Natural killer cell treated with Interleukin-12 subunit alpha and Interleukin-12 subunit beta and Interleukin-15 and Interleukin-18, amount 100 ng/mL, for 72 hours (primary cell): Measurements from ENCODE around the gene SNX9. TPM values are rescaled to one million over a fixed set of nuclear protein-coding genes. Genes with fewer than 3 reads are reported as not detected.

ENCODE experiments used
- ATAC-seq, 2 donors: fragments of 150-1000 bp; cut with Tn5 transposase in 1 of 2; sonication (Bioruptor Pico), chemical (Tn5 transposase) in 1 of 2; 2 replicates each; pipeline ENCODE4 v1.10.0; 2021
- DNase-seq: peaks from one replicate; pipeline ENCODE4 v3.0.0; 2022; ENCODE audit warnings: low spot score
- H3K27ac Mint-ChIP-seq, 2 donors: 1 replicate in 1 of 2; 2 replicates in 1 of 2; pipeline ENCODE4 v1.8.0; 2022; ENCODE audit warnings: mixed read lengths in 2 of 2, mild to moderate bottlenecking in 1 of 2, moderate library complexity in 1 of 2
- H3K27me3 Mint-ChIP-seq, 2 donors: 1 replicate in 1 of 2; 2 replicates in 1 of 2; pipeline ENCODE4 v1.8.0; 2022; ENCODE audit warnings: mixed read lengths in 2 of 2
- H3K36me3 Mint-ChIP-seq: one replicate; pipeline ENCODE4 v1.8.0; 2022; ENCODE audit warnings: mixed read lengths
- H3K4me1 Mint-ChIP-seq, 2 donors: 1 replicate in 1 of 2; 2 replicates in 1 of 2; pipeline ENCODE4 v1.8.0; 2022; ENCODE audit warnings: low read depth in 2 of 2, mixed read lengths in 2 of 2, mild to moderate bottlenecking in 1 of 2
- H3K4me3 Mint-ChIP-seq: one replicate; pipeline ENCODE4 v1.8.0; 2022; ENCODE audit warnings: mixed read lengths
- H3K9me3 Mint-ChIP-seq: 2 replicates; pipeline ENCODE4 v1.8.0; 2022; ENCODE audit warnings: mixed read lengths
- total RNA-seq, 2 donors: library from RNA; stranded (reverse); gene quantifications; one replicate each; pipeline ENCODE4 v1.2.3, GENCODE V29; 2022

Gene SNX9
- total RNA-seq, 2 donors from 2014 or later, result 5.4 to 14.6 TPM

GRCh38 chr6:157862706-157863105 is 39.7 kb downstream of the SNX9 start:
- no peak overlapping the region for H3K27ac Mint-ChIP-seq

GRCh38 chr6:157864185-157864761 is 41.2 kb downstream of the SNX9 start:
- H3K36me3 Mint-ChIP-seq, result no peaks in the 10 kb centered on the region
- H3K27ac Mint-ChIP-seq, result no peak overlapping the region
- DNase-seq (no peak), ATAC-seq (no peak)
- H3K4me1 Mint-ChIP-seq, result peaks cover 4% of the 10 kb centered on the region in 2 donors
- H3K27me3 Mint-ChIP-seq, result peaks cover 26 to 28% of the 10 kb centered on the region in 2 donors
- no peaks in the 10 kb centered on the region for H3K9me3 Mint-ChIP-seq
- no peak overlapping the region for H3K4me3 Mint-ChIP-seq

More at GRCh38 chr6:157862706-157863105, 39.7 kb downstream of the SNX9 start:
- Mint-ChIP-seq H3K4me1 (peaks cover 4 to 9% of the 10 kb centered on the region in 2 donors), H3K9me3 (no peaks in the 10 kb centered on the region), H3K27me3 (peaks cover 29 to 35% of the 10 kb centered on the region in 2 donors), H3K36me3 (no peaks in the 10 kb centered on the region), H3K4me3 (no peak overlapping the region)
- DNase-seq (no peak), ATAC-seq (no peak)

- Mint-ChIP-seq H3K4me3 (no peak overlapping the region), H3K9me3 (no peaks in the 10 kb centered on the region), H3K36me3 (no peaks in the 10 kb centered on the region), H3K27ac (no peak overlapping the region), H3K27me3 (peaks cover 22 to 25% of the 10 kb centered on the region in 2 donors), H3K4me1 (peaks cover 3 to 4% of the 10 kb centered on the region in 2 donors)
- ATAC-seq, result no peak
- DNase-seq, result no peak
These were observed 42.2 kb downstream of the SNX9 start for GRCh38 chr6:157865249-157865648.

GRCh38 chr6:157867155-157867559 is 44.1 kb downstream of the SNX9 start:
- Mint-ChIP-seq H3K4me1 (no peaks in the 10 kb centered on the region), H3K27ac (no peak overlapping the region), H3K36me3 (no peaks in the 10 kb centered on the region), H3K4me3 (no peak overlapping the region), H3K9me3 (no peaks in the 10 kb centered on the region), H3K27me3 (peaks cover 17% of the 10 kb centered on the region in 2 donors)
- ATAC-seq (no peak), DNase-seq (no peak)

GRCh38 chr6:157867981-157868380 is 44.9 kb downstream of the SNX9 start:
- no peak overlapping the region for H3K4me3 Mint-ChIP-seq
- no peaks in the 10 kb centered on the region for H3K36me3 Mint-ChIP-seq
- H3K27ac Mint-ChIP-seq, result no peak overlapping the region
- no peak for DNase-seq
- H3K4me1 Mint-ChIP-seq, result no peaks in the 10 kb centered on the region
- ATAC-seq, result no peak
- no peaks in the 10 kb centered on the region for H3K9me3 Mint-ChIP-seq
- H3K27me3 Mint-ChIP-seq, result peaks cover 9 to 10% of the 10 kb centered on the region in 2 donors

- no peak for DNase-seq
- Mint-ChIP-seq H3K27me3 (peaks cover under 1 to 5% of the 10 kb centered on the region in 2 donors), H3K36me3 (no peaks in the 10 kb centered on the region), H3K27ac (no peak overlapping the region), H3K9me3 (no peaks in the 10 kb centered on the region), H3K4me3 (no peak overlapping the region), H3K4me1 (no peaks in the 10 kb centered on the region)
- ATAC-seq, result no peak
These were observed 45.8 kb downstream of the SNX9 start for GRCh38 chr6:157868835-157869234.

- no peak overlapping the region for H3K4me3 Mint-ChIP-seq
- no peak overlapping the region for H3K27ac Mint-ChIP-seq
- DNase-seq (no peak), ATAC-seq (no peak)
- no peaks in the 10 kb centered on the region for H3K4me1 Mint-ChIP-seq
- no peaks in the 10 kb centered on the region for H3K9me3 Mint-ChIP-seq
- H3K36me3 Mint-ChIP-seq, result peaks cover 5% of the 10 kb centered on the region
- peaks cover 5 to 6% of the 10 kb centered on the region in 2 donors for H3K27me3 Mint-ChIP-seq
These were observed 46.7 kb downstream of the SNX9 start for GRCh38 chr6:157869673-157870302.

GRCh38 chr6:157873735-157874344 is 50.8 kb downstream of the SNX9 start:
- peak; percentile 81 to 82 for ATAC-seq
- peak; percentile 70 for DNase-seq
- H3K4me3 Mint-ChIP-seq, result no peak overlapping the region
- no peaks in the 10 kb centered on the region for H3K4me1 Mint-ChIP-seq
- peaks cover 11 to 15% of the 10 kb centered on the region in 2 donors for H3K27me3 Mint-ChIP-seq
- no peak overlapping the region for H3K27ac Mint-ChIP-seq
- H3K36me3 Mint-ChIP-seq, result peaks cover 5% of the 10 kb centered on the region
- H3K9me3 Mint-ChIP-seq, result no peaks in the 10 kb centered on the region

- DNase-seq (no peak), ATAC-seq (no peak)
- H3K27ac Mint-ChIP-seq, result no peak overlapping the region
- H3K4me3 Mint-ChIP-seq, result no peak overlapping the region
- no peaks in the 10 kb centered on the region for H3K4me1 Mint-ChIP-seq
- peaks cover 15 to 37% of the 10 kb centered on the region in 2 donors for H3K27me3 Mint-ChIP-seq
- H3K9me3 Mint-ChIP-seq, result no peaks in the 10 kb centered on the region
- peaks cover 9% of the 10 kb centered on the region for H3K36me3 Mint-ChIP-seq
These were observed 54.1 kb downstream of the SNX9 start for GRCh38 chr6:157877149-157877548.

- ATAC-seq (no peak), DNase-seq (no peak)
- Mint-ChIP-seq H3K4me1 (no peaks in the 10 kb centered on the region), H3K27ac (no peak overlapping the region), H3K9me3 (no peaks in the 10 kb centered on the region), H3K36me3 (peaks cover 9% of the 10 kb centered on the region), H3K27me3 (peaks cover 15 to 43% of the 10 kb centered on the region in 2 donors), H3K4me3 (no peak overlapping the region)
These were observed 54.8 kb downstream of the SNX9 start for GRCh38 chr6:157877573-157878438.

- peaks cover 18 to 49% of the 10 kb centered on the region in 2 donors for H3K27me3 Mint-ChIP-seq
- no peaks in the 10 kb centered on the region for H3K4me1 Mint-ChIP-seq
- peaks cover 9% of the 10 kb centered on the region for H3K36me3 Mint-ChIP-seq
- no peak for DNase-seq
- H3K27ac Mint-ChIP-seq, result no peak overlapping the region
- no peak overlapping the region for H3K4me3 Mint-ChIP-seq
- no peak for ATAC-seq
- no peaks in the 10 kb centered on the region for H3K9me3 Mint-ChIP-seq
These were observed 56.2 kb downstream of the SNX9 start for GRCh38 chr6:157879034-157879872.

GRCh38 chr6:157879873-157880254 is 56.8 kb downstream of the SNX9 start:
- Mint-ChIP-seq H3K27me3 (peaks cover 15 to 43% of the 10 kb centered on the region in 2 donors), H3K4me1 (no peaks in the 10 kb centered on the region), H3K36me3 (peaks cover 4% of the 10 kb centered on the region), H3K4me3 (no peak overlapping the region), H3K27ac (no peak overlapping the region), H3K9me3 (no peaks in the 10 kb centered on the region)
- ATAC-seq, result no peak
- DNase-seq, result no peak

- DNase-seq, result no peak
- H3K27me3 Mint-ChIP-seq, result peaks cover 10 to 39% of the 10 kb centered on the region in 2 donors
- H3K4me1 Mint-ChIP-seq, result peaks cover 0 to 4% of the 10 kb centered on the region in 2 donors
- no peak overlapping the region for H3K4me3 Mint-ChIP-seq
- H3K9me3 Mint-ChIP-seq, result no peaks in the 10 kb centered on the region
- no peak overlapping the region for H3K27ac Mint-ChIP-seq
- no peak for ATAC-seq
- H3K36me3 Mint-ChIP-seq, result peaks cover 4% of the 10 kb centered on the region
These were observed 57.5 kb downstream of the SNX9 start for GRCh38 chr6:157880534-157880933.
